SU-DHL-6 (cell line): ENCODE measurements around the gene CDK19.

ENCODE experiments used
- EZH2phosphoT487 ChIP-seq: fragments of 200-600 bp; sonication (generic), shearing (Covaris generic); conservative IDR thresholded peaks from 2 replicates; pipeline ENCODE4 v1.6.1; 2018; ENCODE audit warnings: mild to moderate bottlenecking, antibody characterized with exemption, low read length, moderate library complexity, mixed read lengths
- TF ChIP-seq, protein P1 (sequence below): fragments of 200-600 bp; sonication (generic); IDR thresholded peaks from one replicate; pipeline ENCODE4 v1.5.1; 2017; ENCODE audit warnings: antibody characterized with exemption, mild to moderate bottlenecking, low read length, moderate library complexity; ENCODE audit not compliant: insufficient read depth, poor library complexity, severe bottlenecking

- TF ChIP-seq, protein P1, sequence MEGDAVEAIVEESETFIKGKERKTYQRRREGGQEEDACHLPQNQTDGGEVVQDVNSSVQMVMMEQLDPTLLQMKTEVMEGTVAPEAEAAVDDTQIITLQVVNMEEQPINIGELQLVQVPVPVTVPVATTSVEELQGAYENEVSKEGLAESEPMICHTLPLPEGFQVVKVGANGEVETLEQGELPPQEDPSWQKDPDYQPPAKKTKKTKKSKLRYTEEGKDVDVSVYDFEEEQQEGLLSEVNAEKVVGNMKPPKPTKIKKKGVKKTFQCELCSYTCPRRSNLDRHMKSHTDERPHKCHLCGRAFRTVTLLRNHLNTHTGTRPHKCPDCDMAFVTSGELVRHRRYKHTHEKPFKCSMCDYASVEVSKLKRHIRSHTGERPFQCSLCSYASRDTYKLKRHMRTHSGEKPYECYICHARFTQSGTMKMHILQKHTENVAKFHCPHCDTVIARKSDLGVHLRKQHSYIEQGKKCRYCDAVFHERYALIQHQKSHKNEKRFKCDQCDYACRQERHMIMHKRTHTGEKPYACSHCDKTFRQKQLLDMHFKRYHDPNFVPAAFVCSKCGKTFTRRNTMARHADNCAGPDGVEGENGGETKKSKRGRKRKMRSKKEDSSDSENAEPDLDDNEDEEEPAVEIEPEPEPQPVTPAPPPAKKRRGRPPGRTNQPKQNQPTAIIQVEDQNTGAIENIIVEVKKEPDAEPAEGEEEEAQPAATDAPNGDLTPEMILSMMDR, result no peak
- TF ChIP-seq EZH2phosphoT487, result no peak
These were observed 30.7 kb downstream of the CDK19 start for GRCh38 chr6:110784610-110784979.
